ENCODE measurements around the gene NCAPD2.

Gene NCAPD2

DNA sequence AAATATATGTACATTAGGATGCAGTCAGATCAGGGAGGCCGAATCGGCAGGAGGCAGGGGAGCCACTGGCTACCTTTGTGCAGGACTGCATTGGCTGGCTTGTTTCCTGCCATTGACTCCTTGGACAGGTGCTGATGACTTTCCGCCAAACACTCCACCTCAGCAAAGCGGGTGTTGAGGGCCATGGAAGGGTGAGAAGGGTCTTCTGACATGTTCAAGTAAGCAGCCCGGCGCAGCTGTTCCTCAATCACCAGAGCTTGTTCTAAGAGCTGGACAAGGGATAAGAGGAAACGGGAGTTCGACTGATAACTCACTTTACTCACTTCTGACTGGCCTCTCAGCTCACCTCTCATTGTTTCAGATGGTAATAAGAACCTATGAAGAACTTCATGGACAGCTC, 79.1 kb downstream of the NCAPD2 start:
- no peak for DNase-seq (ENCODE audit: low spot score)

- DNase-seq (ENCODE audit: low spot score): no peak
Measured at GRCh38 chr12:6574576-6575295, 80.8 kb downstream of the NCAPD2 start.

DNA sequence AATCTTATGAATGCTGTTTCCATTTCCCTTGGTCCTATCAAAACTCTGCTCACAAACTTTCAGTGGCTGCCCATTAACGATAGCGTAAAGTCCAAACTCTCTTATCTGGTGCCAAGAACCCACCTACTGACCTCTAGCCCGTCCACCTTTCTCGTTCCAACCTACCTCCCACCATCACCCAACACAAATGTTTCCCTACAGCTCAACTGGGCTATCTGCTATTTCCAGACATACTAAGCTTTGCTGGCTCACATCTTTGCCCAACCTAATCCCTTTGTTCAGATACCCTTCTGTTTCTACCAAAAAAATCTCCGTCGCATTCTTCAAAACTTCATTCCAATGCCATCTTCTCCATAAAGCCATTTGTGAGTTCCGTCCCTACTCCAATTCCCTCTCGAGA, 81.7 kb downstream of the NCAPD2 start:
- DNase-seq (ENCODE audit: low spot score): no peak

Data from hematopoietic multipotent progenitor cell treated with erythropoietin and hydrocortisone succinate and interleukin-3 and kit ligand, for 17 days (in vitro differentiated cells).